ENCODE measurements around the gene XPO5. TPM values are rescaled to one million over a fixed set of nuclear protein-coding genes. Genes with fewer than 3 reads are reported as not detected.

The XPO5 gene
- total and polyA plus RNA-seq, 7 donors, result 3.0 to 53.7 (median 13.7) TPM

DNA sequence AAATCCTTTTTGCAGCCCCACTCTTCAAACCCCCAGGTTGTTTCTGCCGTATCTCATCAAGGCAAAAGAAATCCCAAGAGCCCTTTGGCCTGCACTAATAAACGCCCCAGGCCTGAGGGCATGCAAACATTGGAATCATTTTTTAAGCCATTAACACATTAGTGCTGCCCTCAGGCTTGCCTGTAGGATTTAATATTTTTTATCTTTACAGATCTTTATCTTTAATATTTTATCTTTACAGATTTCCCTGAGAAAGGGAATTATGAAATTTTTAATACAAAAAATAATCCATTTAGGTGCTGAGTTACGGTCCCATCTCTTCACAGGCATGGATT lies 38.5 kb upstream of the XPO5 start:
- intact Hi-C loops (cut with DNase I), result no loop called here

DNA sequence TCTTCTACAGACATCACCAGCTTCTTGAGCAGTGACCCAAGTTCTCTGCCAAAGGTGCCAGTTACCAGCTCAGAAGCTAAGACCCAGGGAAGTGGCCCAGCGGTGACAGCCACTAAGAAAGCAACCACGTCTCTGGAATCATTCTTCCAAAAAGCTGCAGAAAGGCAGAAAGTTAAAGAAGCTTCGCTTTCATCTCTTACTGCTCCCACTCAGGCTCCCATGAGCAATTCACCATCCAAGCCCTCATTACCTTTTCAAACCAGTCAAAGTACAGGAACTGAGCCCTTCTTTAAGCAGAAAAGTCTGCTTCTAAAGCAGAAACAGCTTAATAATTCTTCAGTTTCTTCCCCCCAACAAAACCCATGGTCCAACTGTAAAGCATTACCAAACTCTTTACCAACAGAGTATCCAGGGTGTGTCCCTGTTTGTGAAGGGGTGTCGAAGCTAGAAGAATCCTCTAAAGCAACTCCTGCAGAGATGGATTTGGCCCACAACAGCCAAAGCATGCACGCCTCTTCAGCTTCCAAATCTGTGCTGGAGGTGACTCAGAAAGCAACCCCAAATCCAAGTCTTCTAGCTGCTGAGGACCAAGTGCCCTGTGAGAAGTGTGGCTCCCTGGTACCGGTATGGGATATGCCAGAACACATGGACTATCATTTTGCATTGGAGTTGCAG lies 38.0 kb upstream of the XPO5 start:
- H3K4me1 ChIP-seq, result no peaks in the 10 kb centered on the region
- H3K27ac ChIP-seq, result no peak overlapping the region
- peaks cover 13 to 44% (median 16%) of the 10 kb centered on the region in 4 donors for H3K36me3 ChIP-seq
- no peaks in the 10 kb centered on the region for H3K9me3 ChIP-seq
- WGBS, 2 donors, result 96% methylated on average over 6 of the region's 6 CpGs
- DNase-seq, result no peak
- intact Hi-C loops (cut with DNase I), result no loop called here
- no peak for TF ChIP-seq POLR2AphosphoS5 (IDR thresholded peaks at IDR 0.05)
- TF ChIP-seq POLR2A (IDR thresholded peaks at IDR 0.05), result no peak
- TF ChIP-seq, protein P1, sequence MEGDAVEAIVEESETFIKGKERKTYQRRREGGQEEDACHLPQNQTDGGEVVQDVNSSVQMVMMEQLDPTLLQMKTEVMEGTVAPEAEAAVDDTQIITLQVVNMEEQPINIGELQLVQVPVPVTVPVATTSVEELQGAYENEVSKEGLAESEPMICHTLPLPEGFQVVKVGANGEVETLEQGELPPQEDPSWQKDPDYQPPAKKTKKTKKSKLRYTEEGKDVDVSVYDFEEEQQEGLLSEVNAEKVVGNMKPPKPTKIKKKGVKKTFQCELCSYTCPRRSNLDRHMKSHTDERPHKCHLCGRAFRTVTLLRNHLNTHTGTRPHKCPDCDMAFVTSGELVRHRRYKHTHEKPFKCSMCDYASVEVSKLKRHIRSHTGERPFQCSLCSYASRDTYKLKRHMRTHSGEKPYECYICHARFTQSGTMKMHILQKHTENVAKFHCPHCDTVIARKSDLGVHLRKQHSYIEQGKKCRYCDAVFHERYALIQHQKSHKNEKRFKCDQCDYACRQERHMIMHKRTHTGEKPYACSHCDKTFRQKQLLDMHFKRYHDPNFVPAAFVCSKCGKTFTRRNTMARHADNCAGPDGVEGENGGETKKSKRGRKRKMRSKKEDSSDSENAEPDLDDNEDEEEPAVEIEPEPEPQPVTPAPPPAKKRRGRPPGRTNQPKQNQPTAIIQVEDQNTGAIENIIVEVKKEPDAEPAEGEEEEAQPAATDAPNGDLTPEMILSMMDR (IDR thresholded peaks at IDR 0.05), result no peak
- no peak for TF ChIP-seq EP300 (IDR thresholded peaks at IDR 0.05)
- no peaks in the 10 kb centered on the region for H3K27me3 ChIP-seq
- H3K4me3 ChIP-seq, result no peak overlapping the region

More for the DNA sequence above, 38.5 kb upstream of the XPO5 start:
- Histone ChIP-seq H3K27me3 (no peaks in the 10 kb centered on the region), H3K4me3 (no peak overlapping the region), H3K4me1 (no peaks in the 10 kb centered on the region), H3K9me3 (no peaks in the 10 kb centered on the region), H3K27ac (no peak overlapping the region), H3K36me3 (peaks cover 13 to 45% (median 17%) of the 10 kb centered on the region in 4 donors)
- TF ChIP-seq POLR2AphosphoS5 (IDR thresholded peaks at IDR 0.05) (no peak), POLR2A (IDR thresholded peaks at IDR 0.05) (no peak), EP300 (IDR thresholded peaks at IDR 0.05) (no peak)
- TF ChIP-seq, protein P1 (IDR thresholded peaks at IDR 0.05), result no peak
- DNase-seq, result no peak
- 85 to 89% methylated on average over 3 of the region's 3 CpGs for WGBS, 2 donors

DNA sequence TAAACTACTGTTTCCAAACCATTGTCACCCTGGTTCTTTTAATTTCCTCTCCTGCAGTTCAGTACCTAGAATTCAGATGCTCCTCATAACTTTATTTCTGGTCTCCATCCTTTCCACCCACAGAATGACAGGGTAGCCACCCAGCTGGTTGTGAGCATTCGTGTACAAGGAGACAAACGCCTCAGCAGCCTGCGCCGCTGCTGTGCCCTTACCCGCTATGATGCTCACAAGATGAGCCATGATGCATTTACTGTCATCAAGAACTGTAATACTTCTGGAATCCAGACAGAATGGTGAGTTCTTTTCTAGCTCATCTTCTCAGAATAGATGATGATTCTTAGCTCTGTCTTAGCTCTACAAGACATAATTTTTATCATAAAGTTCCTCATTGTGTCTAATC lies 34.6 kb upstream of the XPO5 start:
- no peak for TF ChIP-seq POLR2AphosphoS5 (IDR thresholded peaks at IDR 0.05)
- H3K9me3 ChIP-seq, result no peaks in the 10 kb centered on the region

DNA sequence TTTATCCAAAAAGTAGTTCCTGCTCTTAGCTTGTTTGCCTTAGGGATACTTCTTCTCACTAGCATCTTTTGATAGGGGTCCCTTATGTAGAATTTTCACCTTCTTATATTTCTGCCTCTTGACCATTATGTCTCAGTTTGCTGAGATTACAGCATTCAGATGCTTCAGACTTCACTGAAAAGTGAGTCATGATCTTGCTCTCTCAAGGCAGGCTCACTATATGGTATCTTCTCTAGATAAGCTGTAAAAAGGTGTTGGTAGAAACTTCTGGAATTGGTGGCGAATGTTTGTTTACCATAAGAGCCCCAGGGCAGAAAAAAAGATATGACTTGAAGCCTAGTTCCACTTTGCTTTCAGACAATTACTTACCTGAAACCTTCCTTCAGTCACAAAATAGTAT lies 33.6 kb upstream of the XPO5 start:
- peaks cover 10 to 61% (median 18%) of the 10 kb centered on the region in 4 donors for H3K36me3 ChIP-seq
- WGBS, 2 donors, result 94% methylated on average over 1 of the region's 1 CpG
- no peaks in the 10 kb centered on the region for H3K27me3 ChIP-seq
- TF ChIP-seq POLR2AphosphoS5 (IDR thresholded peaks at IDR 0.05) (no peak), POLR2A (IDR thresholded peaks at IDR 0.05) (no peak), EP300 (IDR thresholded peaks at IDR 0.05) (no peak)
- TF ChIP-seq, protein P1 (IDR thresholded peaks at IDR 0.05), result no peak
- no peak for DNase-seq
- no peaks in the 10 kb centered on the region for H3K4me1 ChIP-seq
- intact Hi-C loops (cut with DNase I), result loop anchor here (5.0 kb wide), 1 partner anchor 468 kb away; no protein-coding TSS in a partner anchor
- no peak overlapping the region for H3K27ac ChIP-seq
- H3K9me3 ChIP-seq, result no peaks in the 10 kb centered on the region
- H3K4me3 ChIP-seq, result no peak overlapping the region

More for the DNA sequence above, 34.6 kb upstream of the XPO5 start:
- no peak for DNase-seq
- H3K36me3 ChIP-seq, result peaks cover 13 to 57% (median 18%) of the 10 kb centered on the region in 4 donors
- no peak overlapping the region for H3K4me3 ChIP-seq
- WGBS, 2 donors, result 97 to 98% methylated on average over 5 of the region's 5 CpGs
- H3K27me3 ChIP-seq, result no peaks in the 10 kb centered on the region
- intact Hi-C loops (cut with DNase I), result no loop called here
- H3K27ac ChIP-seq, result no peak overlapping the region
- H3K4me1 ChIP-seq, result no peaks in the 10 kb centered on the region

DNA sequence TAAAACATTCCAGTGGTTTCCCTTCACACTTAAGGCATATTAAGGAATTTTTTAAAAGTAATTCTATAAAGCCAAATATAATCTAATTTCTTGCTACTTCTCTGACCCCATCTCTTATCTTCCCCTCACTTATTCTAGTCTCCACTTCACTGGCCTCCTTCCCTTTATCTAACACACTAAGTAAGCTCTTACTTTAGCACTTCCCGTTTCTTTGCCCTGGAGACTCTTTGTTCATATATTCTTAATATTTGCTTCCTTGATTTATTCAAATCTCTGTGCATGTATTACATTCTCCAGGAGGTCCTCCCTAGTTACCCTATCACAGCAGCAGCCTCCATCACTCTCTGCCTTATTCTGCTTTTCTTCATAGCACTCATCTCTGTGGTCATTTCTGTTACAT lies 33.0 kb upstream of the XPO5 start:
- Histone ChIP-seq H3K27me3 (no peaks in the 10 kb centered on the region), H3K4me1 (no peaks in the 10 kb centered on the region), H3K27ac (no peak overlapping the region), H3K4me3 (no peak overlapping the region), H3K9me3 (no peaks in the 10 kb centered on the region), H3K36me3 (peaks cover 4 to 61% (median 15%) of the 10 kb centered on the region in 4 donors)
- 76 to 82% methylated on average over 1 of the region's 1 CpG for WGBS, 2 donors
- intact Hi-C loops (cut with DNase I), result loop anchor here (5.0 kb wide), 1 partner anchor 468 kb away; no protein-coding TSS in a partner anchor
- no peak for DNase-seq
- no peak for TF ChIP-seq POLR2A (IDR thresholded peaks at IDR 0.05)
- no peak for TF ChIP-seq POLR2AphosphoS5 (IDR thresholded peaks at IDR 0.05)
- TF ChIP-seq, protein P1 (IDR thresholded peaks at IDR 0.05), result no peak
- no peak for TF ChIP-seq EP300 (IDR thresholded peaks at IDR 0.05)

Measured in sigmoid colon (tissue), 7 donors.